ENCODE results near the gene FAM174A. TPM values are rescaled to one million over a fixed set of nuclear protein-coding genes. Genes with fewer than 3 reads are reported as not detected.

FAM174A gene
- total and polyA plus RNA-seq, 2 of the 4 experiments (the other 2 are of a cell fraction), result 2.7 to 10.3 TPM

- Histone ChIP-seq H2BK15ac (ENCODE audit: low read depth, low read length) (no peak overlapping the region), H2AK9ac (replicated peaks; ENCODE audit: low read depth, low read length, poor library complexity) (no peak overlapping the region), H3K36me3 (ENCODE audit: control insufficient read depth, insufficient read depth, low read length) (no peaks in the 10 kb centered on the region), H3K23ac (ENCODE audit: low read depth, low read length) (no peak overlapping the region), H4K8ac (ENCODE audit: low read depth in 2 of 2, low read length in 2 of 2) (no peak overlapping the region), H3K14ac (replicated peaks; ENCODE audit: low read depth, low read length) (no peak overlapping the region), H3K9me3 (ENCODE audit: control insufficient read depth, insufficient read depth, low read length) (no peaks in the 10 kb centered on the region), H2BK120ac (ENCODE audit: low read depth, low read length) (no peak overlapping the region), H3K18ac (ENCODE audit: low read depth, low read length) (no peak overlapping the region), H3K27me3 (ENCODE audit: control insufficient read depth, insufficient read depth, low read length) (no peaks in the 10 kb centered on the region), H3K4me3 (ENCODE audit: insufficient read depth, low read depth, low read length) (no peak overlapping the region), H3K56ac (ENCODE audit: extremely low read depth, insufficient read depth, low read length) (no peak overlapping the region), H2AFZ (replicated peaks; ENCODE audit: low read length, poor library complexity) (no peak overlapping the region), H4K20me1 (ENCODE audit: insufficient read depth, low read length) (no peaks in the 10 kb centered on the region), H4K91ac (ENCODE audit: insufficient read depth, low read depth, low read length) (no peak overlapping the region), H3K27ac (ENCODE audit: insufficient read depth, low read length) (no peak overlapping the region), H3K9me1 (ENCODE audit: insufficient read depth, low read length) (no peaks in the 10 kb centered on the region), H3K9ac (ENCODE audit: low read depth, low read length) (no peak overlapping the region), H3K4ac (ENCODE audit: low read depth, low read length) (no peak overlapping the region), H2BK20ac (ENCODE audit: low read depth, low read length) (no peak overlapping the region), H4K5ac (ENCODE audit: low read depth, low read length) (no peak overlapping the region), H2BK5ac (ENCODE audit: low read depth, low read length, poor library complexity, severe bottlenecking) (no peak overlapping the region), H3K4me1 (ENCODE audit: control insufficient read depth, insufficient read depth, low read length) (peaks cover 2% of the 10 kb centered on the region; the same call in 1 of the 2 replicates), H2AK5ac (ENCODE audit: low read depth, low read length) (no peak overlapping the region), H3K79me1 (ENCODE audit: low read depth in 1 of 2, low read length in 2 of 2) (no peaks in the 10 kb centered on the region), H3K4me2 (ENCODE audit: low read depth, low read length) (no peak overlapping the region)
- CTCF ChIA-PET, result interaction anchor here (1.2 kb wide), 1 partner anchor 22 kb away, joined by 3 read pairs; no protein-coding TSS in a partner anchor
- DNase-seq (no peak), ATAC-seq (ENCODE audit: low read depth) (no peak)
- POLR2A ChIA-PET (ENCODE audit: unreplicated experiment), result no interaction called here
- intact Hi-C loops (cut with micrococcal nuclease) (no loop called here), dilution Hi-C loops (cut with HindIII; ENCODE audit: low sequenced_read_pairs, unreplicated experiment) (no loop called here), in situ Hi-C loops (cut with MboI; ENCODE audit: low sequenced_read_pairs) (no loop called here)
- WGBS, 2 experiments (ENCODE audit: extremely low coverage in 2 of 2, insufficient read length in 1 of 2), result 78 to 100% methylated on average over 1 to 2 of the region's 5 CpGs
- TF ChIP-seq POLR2A (IDR thresholded peaks at IDR 0.05; ENCODE audit: low read depth, low read length), result no peak
- TF ChIP-seq SMC3 (IDR thresholded peaks at IDR 0.05; ENCODE audit: low read depth, low read length), result no peak
- no peak for TF ChIP-seq CEBPB (IDR thresholded peaks at IDR 0.05; ENCODE audit: low read depth, low read length)
- TF ChIP-seq RFX5 (IDR thresholded peaks at IDR 0.05; ENCODE audit: low read depth, low read length), result no peak
- no peak for TF ChIP-seq CHD1 (IDR thresholded peaks at IDR 0.05; ENCODE audit: low read depth, low read length)
- TF ChIP-seq MAZ (IDR thresholded peaks at IDR 0.05; ENCODE audit: borderline replicate concordance, low read depth, low read length), result no peak
- no peak for TF ChIP-seq MXI1 (IDR thresholded peaks at IDR 0.05; ENCODE audit: borderline replicate concordance, low read depth, low read length)
- no peak for TF ChIP-seq BHLHE40 (IDR thresholded peaks at IDR 0.05; ENCODE audit: low read depth, low read length)
- no peak for TF ChIP-seq ELK1 (IDR thresholded peaks at IDR 0.05; ENCODE audit: borderline replicate concordance, low read depth, low read length)
- TF ChIP-seq NFE2L2 (IDR thresholded peaks at IDR 0.05; ENCODE audit: low read depth, low read length), result no peak
- TF ChIP-seq FOS (IDR thresholded peaks at IDR 0.05; ENCODE audit: low read depth, low read length), result no peak
- TF ChIP-seq RCOR1 (IDR thresholded peaks at IDR 0.05; ENCODE audit: insufficient replicate concordance, low read length), result no peak
- TF ChIP-seq MAFK (IDR thresholded peaks at IDR 0.05; ENCODE audit: low read depth, low read length), result no peak
- TF ChIP-seq, protein P1, sequence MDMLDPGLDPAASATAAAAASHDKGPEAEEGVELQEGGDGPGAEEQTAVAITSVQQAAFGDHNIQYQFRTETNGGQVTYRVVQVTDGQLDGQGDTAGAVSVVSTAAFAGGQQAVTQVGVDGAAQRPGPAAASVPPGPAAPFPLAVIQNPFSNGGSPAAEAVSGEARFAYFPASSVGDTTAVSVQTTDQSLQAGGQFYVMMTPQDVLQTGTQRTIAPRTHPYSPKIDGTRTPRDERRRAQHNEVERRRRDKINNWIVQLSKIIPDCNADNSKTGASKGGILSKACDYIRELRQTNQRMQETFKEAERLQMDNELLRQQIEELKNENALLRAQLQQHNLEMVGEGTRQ (IDR thresholded peaks at IDR 0.05; ENCODE audit: low read depth, low read length), result no peak
- no TSS peak for BruUV-seq (replicated peaks)
Measured at GRCh38 chr5:100600298-100600994, 65.3 kb downstream of the FAM174A start.
